ENCODE measurements around the gene TCF25. TPM values are rescaled to one million over a fixed set of nuclear protein-coding genes. Genes with fewer than 3 reads are reported as not detected.

TCF25 gene
- total RNA-seq, 2 donors from 2014 or later, result 166 to 247 TPM

DNA sequence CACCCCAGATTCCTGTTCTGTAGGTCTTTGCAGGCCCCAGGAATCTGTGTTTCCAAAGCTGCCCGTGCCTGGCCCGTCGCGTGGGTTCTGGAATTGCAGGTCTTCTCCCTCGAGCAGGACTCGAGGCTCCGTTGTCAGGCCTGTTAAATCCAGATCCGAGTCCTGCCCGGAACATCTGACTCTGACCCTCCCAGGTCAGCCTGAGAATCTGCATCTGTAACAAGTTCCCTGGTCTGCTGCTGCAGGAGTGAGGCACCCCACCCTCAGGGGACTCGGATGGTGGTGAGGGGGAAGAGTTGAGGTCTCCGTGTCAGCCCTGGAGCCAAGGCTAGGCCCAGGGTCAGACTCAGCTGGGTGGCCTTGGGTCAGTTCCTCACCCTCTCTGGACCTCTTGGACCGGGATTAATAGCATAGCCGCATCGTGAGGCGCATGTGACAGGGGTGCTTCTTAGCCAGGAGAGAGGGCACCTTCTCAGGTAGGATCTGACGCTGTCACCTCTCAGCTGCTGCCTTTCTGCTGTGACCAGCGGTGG, 36.3 kb upstream of the TCF25 start:
- no peak for ATAC-seq (ENCODE audit: insufficient number of reproducible peaks, low FRiP score, low read depth)
- Histone ChIP-seq H3K9me3 (no peaks in the 10 kb centered on the region), H3K4me3 (no peak overlapping the region), H3K27ac (no peak overlapping the region), H3K4me1 (ENCODE audit: control insufficient read depth in 1 of 2, low read depth in 2 of 2) (peaks cover 0 to 3% of the 10 kb centered on the region in 2 donors), H3K27me3 (replicated peaks; ENCODE audit: insufficient read depth) (no peaks in the 10 kb centered on the region), H3K36me3 (no peaks in the 10 kb centered on the region)
- DNase-seq (ENCODE audit: low spot score), result no peak
- TF ChIP-seq, protein P1, sequence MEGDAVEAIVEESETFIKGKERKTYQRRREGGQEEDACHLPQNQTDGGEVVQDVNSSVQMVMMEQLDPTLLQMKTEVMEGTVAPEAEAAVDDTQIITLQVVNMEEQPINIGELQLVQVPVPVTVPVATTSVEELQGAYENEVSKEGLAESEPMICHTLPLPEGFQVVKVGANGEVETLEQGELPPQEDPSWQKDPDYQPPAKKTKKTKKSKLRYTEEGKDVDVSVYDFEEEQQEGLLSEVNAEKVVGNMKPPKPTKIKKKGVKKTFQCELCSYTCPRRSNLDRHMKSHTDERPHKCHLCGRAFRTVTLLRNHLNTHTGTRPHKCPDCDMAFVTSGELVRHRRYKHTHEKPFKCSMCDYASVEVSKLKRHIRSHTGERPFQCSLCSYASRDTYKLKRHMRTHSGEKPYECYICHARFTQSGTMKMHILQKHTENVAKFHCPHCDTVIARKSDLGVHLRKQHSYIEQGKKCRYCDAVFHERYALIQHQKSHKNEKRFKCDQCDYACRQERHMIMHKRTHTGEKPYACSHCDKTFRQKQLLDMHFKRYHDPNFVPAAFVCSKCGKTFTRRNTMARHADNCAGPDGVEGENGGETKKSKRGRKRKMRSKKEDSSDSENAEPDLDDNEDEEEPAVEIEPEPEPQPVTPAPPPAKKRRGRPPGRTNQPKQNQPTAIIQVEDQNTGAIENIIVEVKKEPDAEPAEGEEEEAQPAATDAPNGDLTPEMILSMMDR (IDR thresholded peaks at IDR 0.05), result no peak

DNA sequence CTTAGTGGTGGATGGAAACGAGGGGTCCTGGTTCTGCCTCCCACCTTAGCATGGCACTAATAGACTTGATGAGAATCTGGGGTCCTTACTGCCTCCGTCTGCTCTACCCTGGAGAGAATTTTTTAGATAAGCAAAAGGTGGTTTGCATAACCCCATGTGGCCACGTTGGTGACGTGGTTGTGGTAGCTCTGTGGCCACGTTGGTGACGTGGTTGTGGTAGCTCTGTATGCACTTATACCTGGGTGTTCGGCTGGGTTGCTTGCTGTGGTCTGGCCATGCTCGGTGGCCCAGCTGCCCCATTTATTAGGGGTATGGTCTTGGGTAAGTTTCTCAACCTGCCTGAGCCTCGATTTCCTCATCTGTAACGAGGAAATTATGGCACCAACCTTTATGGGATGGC, 32.1 kb upstream of the TCF25 start:
- Histone ChIP-seq H3K4me1 (ENCODE audit: control insufficient read depth in 1 of 2, low read depth in 2 of 2) (peaks cover 0 to 3% of the 10 kb centered on the region in 2 donors), H3K27me3 (replicated peaks; ENCODE audit: insufficient read depth) (no peaks in the 10 kb centered on the region), H3K36me3 (no peaks in the 10 kb centered on the region), H3K4me3 (no peak overlapping the region), H3K27ac (no peak overlapping the region), H3K9me3 (no peaks in the 10 kb centered on the region)
- TF ChIP-seq, protein P1 (IDR thresholded peaks at IDR 0.05), result no peak
- DNase-seq (ENCODE audit: low spot score), result no peak
- ATAC-seq (ENCODE audit: insufficient number of reproducible peaks, low FRiP score, low read depth), result no peak

DNA sequence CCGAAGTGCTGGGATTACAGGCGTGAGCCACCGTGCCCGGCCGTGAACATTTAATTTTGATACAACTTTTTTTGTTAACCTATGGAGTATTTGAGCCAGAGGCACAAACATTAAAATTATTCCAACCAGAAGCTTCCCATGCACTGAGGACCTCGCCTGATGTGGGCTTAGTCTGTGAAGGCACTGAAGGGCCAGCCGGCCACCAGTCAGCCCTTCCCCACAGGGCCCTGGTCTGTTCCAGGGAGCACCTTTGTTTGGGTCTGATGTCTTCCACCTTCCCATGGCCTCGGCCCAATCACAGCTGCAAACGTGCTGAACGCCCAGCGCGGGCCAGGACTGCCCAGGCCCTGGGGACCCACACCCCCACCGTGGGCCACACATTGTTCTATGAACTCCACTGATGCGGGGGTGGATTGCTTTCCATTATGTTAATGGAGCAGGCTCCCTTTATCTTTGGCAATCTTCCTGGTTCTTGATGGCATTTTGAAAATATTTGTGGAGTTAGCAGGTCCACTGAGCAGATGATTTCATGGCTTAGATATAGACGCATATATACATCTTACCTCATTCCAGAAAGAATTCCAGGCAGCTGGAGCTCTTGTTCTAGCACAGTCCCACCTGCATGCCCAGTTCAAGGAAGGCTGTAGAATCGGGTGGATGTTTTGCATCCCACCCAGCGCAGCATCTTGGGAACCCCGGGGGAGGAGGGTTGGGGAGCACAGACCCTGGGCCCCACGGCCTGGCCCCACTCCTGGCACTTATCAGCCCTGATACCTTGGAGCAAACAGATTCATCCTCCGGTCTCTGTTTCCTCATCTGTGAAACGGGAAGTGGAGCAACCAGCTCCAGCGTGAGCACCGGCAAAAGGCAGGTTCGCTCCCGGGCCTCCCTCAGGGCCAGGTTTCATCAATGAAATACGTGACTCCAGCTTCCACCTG, 30.7 kb upstream of the TCF25 start:
- Histone ChIP-seq H3K4me3 (no peak overlapping the region), H3K27ac (no peak overlapping the region), H3K9me3 (no peaks in the 10 kb centered on the region), H3K27me3 (replicated peaks; ENCODE audit: insufficient read depth) (no peaks in the 10 kb centered on the region), H3K36me3 (no peaks in the 10 kb centered on the region), H3K4me1 (ENCODE audit: control insufficient read depth in 1 of 2, low read depth in 2 of 2) (peaks cover 0 to under 1% of the 10 kb centered on the region in 2 donors)
- DNase-seq (ENCODE audit: low spot score) (no peak), ATAC-seq (ENCODE audit: insufficient number of reproducible peaks, low FRiP score, low read depth) (no peak)
- TF ChIP-seq, protein P1 (IDR thresholded peaks at IDR 0.05), result no peak

DNA sequence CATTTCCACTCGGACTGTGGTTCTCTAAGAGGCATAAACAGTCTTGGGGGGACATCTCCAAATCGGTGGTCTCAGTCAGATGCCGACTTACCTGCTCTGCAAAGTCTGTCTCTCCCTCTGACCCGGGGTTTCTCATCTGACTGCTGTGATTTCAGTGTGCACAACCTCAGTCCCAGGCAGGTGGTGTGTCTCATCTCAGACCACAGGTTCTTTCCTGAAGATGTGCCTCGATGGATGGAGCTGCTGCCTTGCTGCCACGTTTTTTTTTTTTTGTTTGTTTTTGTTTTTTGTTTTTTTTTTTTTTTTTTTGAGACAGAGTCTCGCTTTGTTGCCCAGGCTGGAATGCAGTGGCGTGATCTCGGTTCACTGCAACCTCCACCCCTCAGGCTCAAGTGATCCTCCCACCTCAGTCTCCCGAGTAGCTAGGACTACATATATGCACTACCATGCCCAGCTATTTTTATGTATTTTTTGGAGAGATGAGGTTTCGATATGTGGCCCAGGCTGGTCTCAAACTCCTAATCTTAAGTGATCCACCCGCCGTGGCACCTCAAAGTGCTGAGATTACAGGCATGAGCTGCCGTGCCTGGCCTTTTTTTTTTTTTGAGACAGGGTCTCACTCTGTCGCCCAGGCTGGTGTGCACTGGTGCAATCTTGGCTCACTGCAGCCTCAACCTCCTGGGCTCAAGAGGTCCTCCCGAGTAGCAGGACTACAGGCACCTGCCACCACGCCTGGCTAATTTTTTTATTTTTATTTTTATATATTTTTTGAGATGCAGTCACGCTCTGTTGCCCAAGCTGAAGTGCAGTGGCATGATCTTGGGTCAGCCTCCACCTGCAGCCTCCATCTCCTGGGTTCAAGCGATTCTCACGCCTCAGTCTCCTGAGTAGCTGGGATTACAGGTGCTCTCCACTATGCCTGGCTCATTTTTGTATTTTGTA, 29.7 kb upstream of the TCF25 start:
- H3K27me3 ChIP-seq (replicated peaks; ENCODE audit: insufficient read depth), result no peaks in the 10 kb centered on the region
- no peaks in the 10 kb centered on the region for H3K4me1 ChIP-seq (ENCODE audit: control insufficient read depth in 1 of 2, low read depth in 2 of 2)
- ATAC-seq (ENCODE audit: insufficient number of reproducible peaks, low FRiP score, low read depth) (no peak), DNase-seq (ENCODE audit: low spot score) (no peak)
- no peak overlapping the region for H3K27ac ChIP-seq
- H3K9me3 ChIP-seq, result no peaks in the 10 kb centered on the region
- H3K4me3 ChIP-seq, result no peak overlapping the region
- TF ChIP-seq, protein P1 (IDR thresholded peaks at IDR 0.05), result no peak
- H3K36me3 ChIP-seq, result no peaks in the 10 kb centered on the region

Data from thoracic aorta (tissue), 2 donors.